Stimulated activated CD4-positive, alpha-beta T cell treated with anti-CD3 and anti-CD28 coated beads, Interleukin-12 subunit alpha, Interleukin-12 subunit beta, amount 100 ng/mL, for 24 hours (primary cell): ENCODE results near the gene ALDH1A1.

Experiments
- DNase-seq, 2 experiments: peaks; one replicate each; pipeline ENCODE4 v3.0.0-alpha.2; 2020; ENCODE audit warnings: low read depth in 2 of 2

The ALDH1A1 gene

GRCh38 chr9:72979405-72980100, 26.7 kb upstream of the ALDH1A1 start:
- DNase-seq: no peak

GRCh38 chr9:72978744-72979143, 25.9 kb upstream of the ALDH1A1 start:
- DNase-seq: no peak

GRCh38 chr9:72977670-72978069, 24.8 kb upstream of the ALDH1A1 start:
- no peak for DNase-seq

GRCh38 chr9:72974501-72974900, 21.6 kb upstream of the ALDH1A1 start:
- no peak for DNase-seq

GRCh38 chr9:72972636-72973035, 19.8 kb upstream of the ALDH1A1 start:
- DNase-seq: no peak

GRCh38 chr9:72971411-72971810, 18.6 kb upstream of the ALDH1A1 start:
- no peak for DNase-seq

GRCh38 chr9:72960446-72960845, 7.6 kb upstream of the ALDH1A1 start:
- no peak for DNase-seq

GRCh38 chr9:72958485-72959281, 5.8 kb upstream of the ALDH1A1 start:
- no peak for DNase-seq

- DNase-seq: no peak
Measured at GRCh38 chr9:72955571-72955970, 2.7 kb upstream of the ALDH1A1 start.

- DNase-seq: no peak
Measured at GRCh38 chr9:72955126-72955455, 2.2 kb upstream of the ALDH1A1 start.

- no peak for DNase-seq
Measured at GRCh38 chr9:72954431-72955125, 1.7 kb upstream of the ALDH1A1 start.

GRCh38 chr9:72952381-72952690, 517 bp downstream of the ALDH1A1 start:
- DNase-seq: no peak

GRCh38 chr9:72951520-72952380, 1.1 kb downstream of the ALDH1A1 start:
- no peak for DNase-seq

- DNase-seq: no peak
Measured at GRCh38 chr9:72950875-72951442, 1.9 kb downstream of the ALDH1A1 start.

- DNase-seq: no peak
Measured at GRCh38 chr9:72949918-72950325, 2.9 kb downstream of the ALDH1A1 start.

GRCh38 chr9:72949244-72949582, 3.6 kb downstream of the ALDH1A1 start:
- DNase-seq: no peak

- DNase-seq: no peak
Measured at GRCh38 chr9:72948575-72949243, 4.1 kb downstream of the ALDH1A1 start.

- DNase-seq: no peak
Measured at GRCh38 chr9:72947984-72948465, 4.8 kb downstream of the ALDH1A1 start.

GRCh38 chr9:72946821-72947220, 6.0 kb downstream of the ALDH1A1 start:
- no peak for DNase-seq

- DNase-seq: no peak
Measured at GRCh38 chr9:72946318-72946717, 6.5 kb downstream of the ALDH1A1 start.

GRCh38 chr9:72945391-72945790, 7.5 kb downstream of the ALDH1A1 start:
- no peak for DNase-seq
